ENCODE results near the gene AOPEP.

DNA sequence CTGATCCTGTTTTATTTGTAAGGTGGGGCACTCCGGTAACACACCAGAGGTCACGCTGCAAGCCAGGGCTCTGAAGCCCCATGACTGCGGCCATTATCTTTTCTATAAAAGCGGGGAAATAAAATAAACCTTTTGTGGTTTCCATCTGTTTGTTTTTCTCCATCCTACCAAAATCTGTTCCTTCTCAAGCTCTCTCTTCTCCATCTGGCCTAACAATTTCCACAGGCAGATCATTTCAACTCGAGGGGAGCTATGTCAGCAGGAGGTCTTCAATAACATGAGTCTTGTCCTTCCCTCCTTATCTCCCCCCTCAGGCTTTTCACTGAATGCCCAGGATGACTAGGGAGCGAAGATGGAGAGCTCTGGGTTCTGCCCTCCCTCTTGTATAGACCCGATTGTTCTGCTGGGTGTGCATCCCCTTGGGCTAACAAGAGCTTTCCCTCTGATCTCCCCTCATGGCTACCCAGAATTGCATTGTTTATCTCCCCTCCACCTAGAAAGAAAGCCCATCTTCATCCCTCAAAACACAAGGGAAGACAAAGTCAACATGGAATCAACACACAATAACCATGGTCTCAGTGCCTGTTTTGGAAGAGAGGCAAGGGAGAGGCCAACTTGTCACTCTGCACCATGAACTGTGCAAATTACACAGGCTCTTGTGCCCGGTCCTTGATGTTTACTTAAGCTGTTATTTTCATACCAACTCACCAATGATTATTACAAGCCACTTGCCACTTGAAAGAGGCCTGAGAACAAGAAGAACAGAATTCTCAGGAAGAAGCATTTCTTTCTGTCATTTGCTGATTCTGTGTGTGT lies 403.2 kb downstream of the AOPEP start:
- TF ChIP-seq, protein P1, sequence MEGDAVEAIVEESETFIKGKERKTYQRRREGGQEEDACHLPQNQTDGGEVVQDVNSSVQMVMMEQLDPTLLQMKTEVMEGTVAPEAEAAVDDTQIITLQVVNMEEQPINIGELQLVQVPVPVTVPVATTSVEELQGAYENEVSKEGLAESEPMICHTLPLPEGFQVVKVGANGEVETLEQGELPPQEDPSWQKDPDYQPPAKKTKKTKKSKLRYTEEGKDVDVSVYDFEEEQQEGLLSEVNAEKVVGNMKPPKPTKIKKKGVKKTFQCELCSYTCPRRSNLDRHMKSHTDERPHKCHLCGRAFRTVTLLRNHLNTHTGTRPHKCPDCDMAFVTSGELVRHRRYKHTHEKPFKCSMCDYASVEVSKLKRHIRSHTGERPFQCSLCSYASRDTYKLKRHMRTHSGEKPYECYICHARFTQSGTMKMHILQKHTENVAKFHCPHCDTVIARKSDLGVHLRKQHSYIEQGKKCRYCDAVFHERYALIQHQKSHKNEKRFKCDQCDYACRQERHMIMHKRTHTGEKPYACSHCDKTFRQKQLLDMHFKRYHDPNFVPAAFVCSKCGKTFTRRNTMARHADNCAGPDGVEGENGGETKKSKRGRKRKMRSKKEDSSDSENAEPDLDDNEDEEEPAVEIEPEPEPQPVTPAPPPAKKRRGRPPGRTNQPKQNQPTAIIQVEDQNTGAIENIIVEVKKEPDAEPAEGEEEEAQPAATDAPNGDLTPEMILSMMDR (IDR thresholded peaks at IDR 0.05): no peak
- no peak for TF ChIP-seq SIN3A (IDR thresholded peaks at IDR 0.05; ENCODE audit: borderline replicate concordance, insufficient read depth, low read depth, low read length)

Measured in Panc1 (cell line).